HG03064 (cell line): ENCODE results near the gene SRL.
A peak's percentile ranks its signal among the peaks of the same experiment; 100 is the strongest.

ENCODE experiments used
- ATAC-seq: cut with Tn5 transposase; IDR thresholded peaks from one replicate; pipeline ENCODE4 v1.9.1; 2021; ENCODE audit warnings: low read depth; ENCODE audit not compliant: unreplicated experiment

Gene SRL

GRCh38 chr16:4241928-4242283, at the start of gene SRL:
Gene SRL (minus strand): TSS chr16:4242080. CDS start chr16:4242067, 13 bp downstream.
- ATAC-seq, result no peak

- no peak for ATAC-seq
These were observed 48.5 kb upstream of the SRL start for GRCh38 chr16:4290236-4290830.

- ATAC-seq, result no peak
These were observed 46.5 kb upstream of the SRL start for GRCh38 chr16:4288148-4288921.

DNA sequence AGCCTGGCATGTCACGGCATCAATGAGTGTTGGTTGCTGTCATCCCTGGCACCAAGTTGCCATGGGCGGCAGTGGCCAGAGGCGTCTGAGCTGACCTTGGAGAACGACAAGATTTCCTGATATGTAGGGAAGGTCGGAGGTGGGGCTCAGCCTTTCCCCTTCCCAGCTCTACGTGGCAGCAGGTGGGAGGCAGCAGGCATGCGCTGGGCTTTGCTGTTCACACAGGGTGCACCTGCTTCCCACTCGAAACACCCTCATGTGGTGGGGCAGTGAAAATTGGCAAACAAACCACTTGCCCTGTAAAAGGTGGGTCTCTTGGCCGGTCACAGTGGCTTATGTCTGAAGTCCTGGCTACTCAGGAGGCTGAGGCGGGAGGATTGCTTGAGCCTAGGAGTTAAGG, 43.3 kb upstream of the SRL start:
- no peak for ATAC-seq

DNA sequence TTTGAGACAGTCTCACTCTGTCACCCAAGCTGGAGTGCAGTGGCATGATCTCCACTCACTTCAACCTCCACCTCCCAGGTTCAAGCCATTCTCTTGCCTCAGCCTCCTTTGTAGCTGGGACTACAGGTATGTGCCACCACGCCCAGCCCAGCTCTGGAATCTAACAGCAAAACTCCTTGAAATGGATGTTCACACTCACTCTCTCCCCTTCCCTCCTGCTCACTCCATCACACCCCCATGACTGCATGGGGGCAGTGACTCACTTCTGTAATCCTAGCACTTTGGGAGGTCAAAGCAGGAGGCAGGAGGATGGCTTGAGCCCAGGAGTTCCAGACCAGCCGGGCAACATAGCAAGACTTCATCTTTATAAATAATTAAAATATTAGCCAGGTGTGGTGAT, 42.1 kb upstream of the SRL start:
- no peak for ATAC-seq

GRCh38 chr16:4283441-4283840, 41.6 kb upstream of the SRL start:
- ATAC-seq, result no peak

GRCh38 chr16:4280625-4281024, 38.7 kb upstream of the SRL start:
- no peak for ATAC-seq

DNA sequence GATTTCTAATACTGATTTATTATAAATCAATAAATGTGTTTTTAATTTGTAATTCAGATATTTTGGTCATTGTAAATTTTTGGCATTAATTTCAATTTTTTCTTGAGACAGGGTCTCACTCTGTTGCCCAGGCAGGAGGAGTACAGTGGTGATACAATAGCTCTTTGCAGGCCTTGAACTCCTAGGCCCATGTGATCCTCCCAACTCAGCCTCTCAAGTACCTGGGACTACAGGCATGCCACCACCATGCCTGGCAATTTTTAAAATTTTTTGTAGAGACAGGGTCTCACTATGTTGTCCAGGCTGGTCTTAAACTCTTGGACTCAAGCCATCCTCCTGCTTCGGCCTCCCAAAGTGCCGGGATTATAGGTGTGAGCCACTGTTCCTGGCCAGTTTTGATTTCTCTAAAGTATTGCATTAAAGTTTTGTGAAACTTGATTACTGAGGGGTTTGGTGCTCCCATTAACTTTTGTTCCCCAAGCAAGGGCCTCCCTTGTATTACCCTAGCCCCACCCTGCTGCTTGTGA, 36.2 kb upstream of the SRL start:
- ATAC-seq, result no peak

DNA sequence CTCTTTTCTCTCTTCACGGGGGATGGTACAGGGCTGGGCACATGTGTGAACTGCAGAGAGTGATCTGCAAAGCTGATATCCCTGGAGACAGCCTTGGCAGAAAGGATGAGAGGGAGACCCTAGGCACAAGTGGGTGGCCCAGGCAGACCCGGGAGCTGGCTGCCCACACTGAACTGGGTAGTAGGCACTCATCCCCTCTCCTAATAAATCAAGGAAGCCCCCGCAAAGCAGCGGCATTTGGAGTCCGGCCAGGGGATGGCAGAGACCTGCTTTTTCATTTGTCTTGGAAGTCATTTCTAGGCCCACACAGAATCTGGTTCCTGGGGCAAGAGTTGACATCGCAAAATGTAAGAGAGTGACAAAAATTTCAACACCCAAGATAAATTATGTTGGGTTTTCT, 34.0 kb upstream of the SRL start:
- no peak for ATAC-seq

DNA sequence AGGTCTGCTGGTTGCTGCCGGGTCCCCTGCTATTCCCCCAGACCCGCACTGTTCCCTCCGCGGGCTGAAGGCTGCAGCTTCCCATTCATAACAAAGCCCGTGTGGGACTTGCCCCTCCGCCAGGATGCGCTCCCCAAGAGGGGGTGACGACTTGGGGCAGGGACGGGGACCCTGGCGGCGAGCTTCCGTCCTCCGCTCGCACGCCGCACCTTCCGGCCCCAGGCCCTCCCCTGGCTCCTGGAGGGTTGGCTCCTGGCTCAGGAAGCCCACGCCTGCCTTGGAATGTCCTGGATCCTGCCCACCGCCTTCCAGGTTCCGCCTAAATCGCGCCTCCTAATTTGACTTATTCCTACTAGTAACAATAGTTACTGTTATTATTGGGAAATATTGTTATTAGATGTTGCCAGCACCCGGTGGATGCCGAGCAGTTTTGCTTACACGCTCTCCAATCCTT, 32.0 kb upstream of the SRL start:
- no peak for ATAC-seq

DNA sequence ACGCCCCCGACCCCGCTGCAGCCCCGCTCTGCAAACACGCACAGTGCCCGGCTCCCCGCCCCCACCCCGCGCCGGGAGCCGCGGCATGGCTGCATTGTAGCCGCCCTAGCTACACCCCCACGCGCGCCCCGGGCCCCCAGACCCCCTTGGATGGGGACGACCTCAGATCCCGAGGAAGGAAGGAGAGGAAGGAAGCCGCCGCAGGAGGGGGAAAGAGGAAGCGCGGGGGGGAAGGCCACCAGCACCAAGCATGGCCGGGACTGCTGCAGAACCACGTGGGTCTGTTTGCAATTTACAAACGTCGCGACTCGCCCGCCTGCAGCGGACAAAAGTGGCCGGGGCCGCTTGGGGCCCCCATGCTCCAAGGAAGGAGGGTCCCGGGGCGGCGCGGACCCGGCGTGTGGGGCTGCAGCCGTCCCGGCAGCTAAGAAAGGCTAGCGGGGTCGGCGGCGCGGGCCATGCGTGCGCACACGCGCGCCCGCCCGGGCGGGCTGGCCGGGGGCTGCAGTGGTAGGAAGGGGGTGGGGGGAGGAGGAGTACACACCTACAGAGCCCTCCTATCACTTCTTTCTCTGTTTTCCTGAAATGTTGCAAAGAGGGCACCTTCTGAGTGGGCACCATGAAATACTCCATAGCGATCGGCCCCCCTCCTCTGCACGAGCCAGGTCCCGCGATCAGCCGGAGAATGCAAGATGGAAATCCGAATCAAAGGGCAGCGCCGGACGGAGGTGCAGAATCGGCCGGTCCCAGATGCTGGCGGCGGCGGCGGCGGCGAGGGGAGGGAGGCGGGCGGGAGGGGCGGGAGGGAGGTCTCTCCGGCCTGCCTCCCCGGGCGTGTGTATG, 30.5 kb upstream of the SRL start:
- peak; percentile 18 for ATAC-seq

- ATAC-seq, result peak; percentile 49
These were observed 29.6 kb upstream of the SRL start for GRCh38 chr16:4271176-4272113.

DNA sequence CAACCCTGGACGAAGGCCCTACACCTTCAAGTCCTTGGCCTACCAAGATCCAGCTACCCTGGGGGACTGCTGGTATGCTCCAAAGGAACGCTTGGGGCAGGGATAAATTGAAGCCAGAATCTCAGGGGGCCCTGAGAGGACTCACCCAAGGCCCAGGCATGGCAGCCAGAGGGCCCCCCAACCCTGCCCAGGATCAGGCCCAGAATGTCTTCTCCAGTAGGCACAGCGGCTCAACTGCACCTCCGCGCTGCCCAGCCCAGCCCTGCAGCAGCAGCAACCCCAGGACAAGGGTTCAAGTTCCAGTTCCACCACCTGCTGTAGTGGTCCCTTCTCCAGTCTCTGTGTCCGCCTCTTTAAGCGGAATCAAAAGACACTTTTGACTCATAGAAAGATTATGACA, 28.7 kb upstream of the SRL start:
- ATAC-seq, result no peak

- no peak for ATAC-seq
These were observed 28.2 kb upstream of the SRL start for GRCh38 chr16:4270091-4270490.

DNA sequence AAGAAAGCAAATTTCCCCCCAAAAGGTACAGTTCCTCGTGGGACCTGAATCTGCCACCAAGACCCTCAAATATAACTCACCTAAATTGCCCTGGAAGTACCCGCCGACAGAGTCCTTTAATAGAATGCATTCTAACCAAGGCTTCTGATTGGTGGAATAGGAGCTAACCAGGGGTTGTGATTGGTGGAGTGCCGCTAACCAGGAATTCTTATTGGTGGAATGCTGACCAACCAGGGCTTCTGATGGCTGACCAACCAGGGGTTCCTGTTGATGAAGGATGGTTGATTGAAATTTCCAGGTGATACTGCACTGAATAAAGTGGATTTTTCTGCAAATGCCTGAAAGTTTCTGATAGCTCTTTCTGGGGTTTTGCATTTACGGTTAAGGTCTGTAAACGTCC, 24.5 kb upstream of the SRL start:
- no peak for ATAC-seq

DNA sequence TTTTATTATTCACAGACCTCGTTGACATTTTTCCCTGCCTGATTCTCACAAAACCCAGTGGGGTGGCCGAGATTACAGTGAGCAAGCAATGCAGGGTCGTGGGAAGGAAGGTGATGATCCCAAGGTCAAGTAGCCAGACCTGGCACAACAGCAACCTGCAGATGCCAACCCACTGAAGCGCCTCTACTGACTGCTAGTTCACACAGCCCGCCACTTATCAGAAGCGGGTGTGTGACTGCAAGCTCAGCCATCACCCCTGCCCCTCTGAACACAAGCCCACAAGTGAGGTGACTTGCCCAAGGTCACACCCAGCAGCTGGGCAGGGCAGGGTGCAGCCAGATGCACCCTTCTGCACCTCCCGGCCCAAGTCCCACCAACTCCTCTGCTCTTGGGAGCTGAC, 23.8 kb upstream of the SRL start:
- no peak for ATAC-seq

DNA sequence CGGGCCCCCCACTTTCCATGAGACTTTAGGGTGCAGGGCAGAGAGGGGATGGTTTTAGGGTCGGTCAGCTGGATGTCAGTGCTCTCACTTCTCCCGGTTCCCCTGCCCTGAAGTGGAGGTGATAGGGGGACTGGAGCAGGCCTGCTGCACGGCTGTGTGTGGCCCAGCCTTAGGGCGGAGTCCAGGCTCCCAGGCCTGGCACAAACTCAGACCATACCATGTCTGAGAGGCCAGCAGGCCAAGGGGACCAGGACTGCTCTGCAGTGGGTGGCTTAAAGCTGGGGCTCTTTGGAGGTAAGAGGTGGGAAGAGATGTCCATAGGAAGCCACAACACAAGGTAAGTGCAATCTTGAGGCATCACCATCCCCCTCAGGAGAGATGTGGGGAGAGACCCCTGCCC, 22.7 kb upstream of the SRL start:
- no peak for ATAC-seq

GRCh38 chr16:4263504-4264436, 21.9 kb upstream of the SRL start:
- ATAC-seq, result no peak

GRCh38 chr16:4262303-4262835, 20.5 kb upstream of the SRL start:
- ATAC-seq, result no peak
